Transverse colon (tissue), 4 donors: Measurements from ENCODE around the gene ANK3. TPM values are rescaled to one million over a fixed set of nuclear protein-coding genes. Genes with fewer than 3 reads are reported as not detected.

Source experiments
- DNase-seq: peaks from one replicate; pipeline ENCODE4 v3.0.0-alpha.2; 2019
- H3K27ac ChIP-seq, 4 donors: fragments of 200-600 bp; sonication (generic); 2 replicates each; pipeline ENCODE4 v1.5.1; 2016 to 2018; ENCODE audit warnings: inconsistent platforms in 4 of 4
- H3K27me3 ChIP-seq: fragments of 200-600 bp; sonication (generic); 2 replicates; pipeline ENCODE4 v1.5.1; 2017; ENCODE audit warnings: inconsistent platforms
- H3K36me3 ChIP-seq, 4 donors: fragments of 200-600 bp; sonication (generic); 2 replicates each; pipeline ENCODE4 v1.5.1; 2017 to 2019; ENCODE audit warnings: inconsistent platforms in 4 of 4
- H3K4me1 ChIP-seq, 4 donors: fragments of 200-600 bp; sonication (generic); 2 replicates each; pipeline ENCODE4 v1.5.1; 2017 to 2020; ENCODE audit warnings: inconsistent platforms in 4 of 4
- H3K4me3 ChIP-seq, 4 donors: fragments of 200-600 bp; sonication (generic); 1 replicate in 1 of 4; 2 replicates in 3 of 4; pipeline versions ENCODE4 v1.5.1 to v1.6.1; 2017 to 2019; ENCODE audit warnings: inconsistent platforms in 4 of 4
- H3K9me3 ChIP-seq, 2 donors: fragments of 200-600 bp; sonication (generic); 2 replicates each; pipeline ENCODE4 v1.5.1; 2017 to 2019; ENCODE audit warnings: inconsistent platforms in 2 of 2
- EP300 ChIP-seq: sonication (generic); formaldehyde crosslinking; IDR thresholded peaks from one replicate; pipeline ENCODE4 v1.6.1; 2017; ENCODE audit warnings: antibody characterized with exemption, low read depth
- POLR2A ChIP-seq: fragments of 450-650 bp; IDR thresholded peaks from one replicate; pipeline ENCODE4 v1.6.1; 2016; ENCODE audit warnings: antibody characterized with exemption, mild to moderate bottlenecking, moderate library complexity
- POLR2AphosphoS5 ChIP-seq, 3 donors: sonication (generic); formaldehyde crosslinking; IDR thresholded peaks; one replicate each; pipeline ENCODE4 v1.6.1; 2016; ENCODE audit warnings: antibody characterized with exemption in 3 of 3
- WGBS, 2 donors: methylation state at CpG; one replicate each; pipeline ENCODE4 v1.1.5; 2018; ENCODE audit warnings: low coverage in 1 of 2; 5-methylcytosine and 5-hydroxymethylcytosine counted together
- in situ Hi-C, 4 donors: fragments of 200-750 bp; cut with MboI; loops; one replicate each; pipeline versions ENCODE4 v1.15.0 to v1.15.1; 2017; ENCODE audit warnings: low sequenced_read_pairs in 3 of 4, low pct_ligation_motif_present in 1 of 4, low pct_unique_long_range_greater_than_20kb in 1 of 4
- intact Hi-C: fragments of 100-400 bp; cut with DNase I; formaldehyde crosslinking; loops from one replicate; pipeline ENCODE4 v1.15.1; 2023; ENCODE audit warnings: low total_unique reads
- total RNA-seq, 4 donors: library from RNA; depleted of rRNA; stranded (reverse); fragments of >200 nt; gene quantifications; one replicate each; pipeline ENCODE4 v1.1.0, GENCODE V29; 2016
- TF ChIP-seq, protein P1 (sequence below), 5 experiments: fragments of 200-600 bp in 3 of 5; fragments of 450-650 bp in 2 of 5; sonication (generic) in 3 of 5; IDR thresholded peaks; 1 replicate in 2 of 5; 2 replicates in 3 of 5; pipeline ENCODE4 v1.5.1; 2016 to 2017; ENCODE audit warnings: antibody characterized with exemption in 5 of 5, inconsistent platforms in 3 of 5, mild to moderate bottlenecking in 2 of 5, moderate library complexity in 1 of 5

Gene ANK3
- total RNA-seq, 4 donors from 2014 or later: 41.2 to 230 (median 172) TPM

DNA sequence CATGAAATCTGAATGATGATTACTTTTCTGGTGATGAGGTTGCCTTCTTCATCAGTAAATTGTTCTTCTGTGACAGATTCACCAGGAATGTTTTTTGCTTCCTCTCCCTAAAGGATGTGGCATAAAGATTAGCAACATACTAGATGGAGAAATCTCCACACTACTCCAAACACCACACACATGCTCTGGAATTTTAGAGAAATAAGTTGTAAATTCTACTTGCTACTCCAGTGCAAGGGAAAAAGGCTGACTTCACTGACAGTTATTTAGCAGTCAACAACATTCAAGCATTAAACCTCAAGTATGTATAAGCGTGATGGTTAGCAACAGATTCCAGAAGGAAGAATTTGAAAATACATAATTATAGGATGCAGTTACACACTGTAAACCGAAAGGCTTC is 345.4 kb downstream of the ANK3 start:
- Histone ChIP-seq H3K9me3 (no peaks in the 10 kb centered on the region), H3K36me3 (no peaks in the 10 kb centered on the region), H3K27ac (peak overlapping the region in 3 of 4 donors; percentile 64 to 70 (median 69)), H3K4me1 (peaks cover 0 to 58% (median 34%) of the 10 kb centered on the region in 4 donors), H3K27me3 (no peaks in the 10 kb centered on the region), H3K4me3 (no peak overlapping the region)
- no peak for DNase-seq
- in situ Hi-C loops (loop anchor here (10.0 to 25.0 kb wide), 4 partner anchors 189 to 807 kb away; no protein-coding TSS in a partner anchor), intact Hi-C loops (no loop called here)
- TF ChIP-seq EP300: no peak
- no peak for TF ChIP-seq POLR2AphosphoS5 (IDR thresholded peaks at IDR 0.05)
- TF ChIP-seq POLR2A: no peak
- TF ChIP-seq, protein P1, sequence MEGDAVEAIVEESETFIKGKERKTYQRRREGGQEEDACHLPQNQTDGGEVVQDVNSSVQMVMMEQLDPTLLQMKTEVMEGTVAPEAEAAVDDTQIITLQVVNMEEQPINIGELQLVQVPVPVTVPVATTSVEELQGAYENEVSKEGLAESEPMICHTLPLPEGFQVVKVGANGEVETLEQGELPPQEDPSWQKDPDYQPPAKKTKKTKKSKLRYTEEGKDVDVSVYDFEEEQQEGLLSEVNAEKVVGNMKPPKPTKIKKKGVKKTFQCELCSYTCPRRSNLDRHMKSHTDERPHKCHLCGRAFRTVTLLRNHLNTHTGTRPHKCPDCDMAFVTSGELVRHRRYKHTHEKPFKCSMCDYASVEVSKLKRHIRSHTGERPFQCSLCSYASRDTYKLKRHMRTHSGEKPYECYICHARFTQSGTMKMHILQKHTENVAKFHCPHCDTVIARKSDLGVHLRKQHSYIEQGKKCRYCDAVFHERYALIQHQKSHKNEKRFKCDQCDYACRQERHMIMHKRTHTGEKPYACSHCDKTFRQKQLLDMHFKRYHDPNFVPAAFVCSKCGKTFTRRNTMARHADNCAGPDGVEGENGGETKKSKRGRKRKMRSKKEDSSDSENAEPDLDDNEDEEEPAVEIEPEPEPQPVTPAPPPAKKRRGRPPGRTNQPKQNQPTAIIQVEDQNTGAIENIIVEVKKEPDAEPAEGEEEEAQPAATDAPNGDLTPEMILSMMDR (IDR thresholded peaks at IDR 0.05): no peak
- WGBS, 2 donors: 78 to 83% methylated on average over 2 of the region's 2 CpGs

DNA sequence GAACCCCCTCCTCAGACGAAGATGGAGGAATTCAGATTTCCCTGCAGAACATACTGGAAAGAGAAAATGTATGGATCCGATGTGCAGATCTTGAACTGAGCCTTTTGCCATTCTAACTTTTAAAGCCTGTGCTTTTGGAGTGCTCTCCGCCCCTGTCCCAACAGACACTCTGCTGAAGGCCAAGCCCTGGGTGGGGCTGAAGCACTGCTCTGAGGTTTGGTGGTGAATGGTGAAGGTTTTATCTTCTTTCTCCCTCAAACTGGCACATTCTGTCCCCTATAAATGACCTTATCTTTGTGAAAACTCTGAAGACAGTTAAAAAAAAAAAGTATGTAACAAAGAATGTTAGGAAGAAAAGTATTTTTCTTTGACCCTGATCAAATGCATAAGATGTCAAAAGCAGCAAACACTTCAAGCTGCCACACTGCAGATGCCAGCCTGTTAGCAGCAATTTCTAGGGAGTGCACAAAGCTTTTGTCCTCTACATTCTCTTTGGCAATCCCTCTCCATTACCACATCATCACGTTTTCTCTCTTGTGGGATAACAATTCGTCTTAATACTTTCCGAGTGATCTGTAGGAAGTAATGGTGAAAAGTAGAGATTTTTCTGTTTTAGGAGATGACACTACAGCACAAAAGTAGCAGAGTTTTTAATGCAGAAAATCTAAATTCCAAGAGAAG is 346.0 kb downstream of the ANK3 start:
- H3K27me3 ChIP-seq: no peaks in the 10 kb centered on the region
- TF ChIP-seq POLR2A (no peak), POLR2AphosphoS5 (IDR thresholded peaks at IDR 0.05) (no peak), EP300 (no peak)
- TF ChIP-seq, protein P1 (IDR thresholded peaks at IDR 0.05): no peak
- 54 to 60% methylated on average over 5 to 6 of the region's 6 CpGs for WGBS, 2 donors
- H3K36me3 ChIP-seq: no peaks in the 10 kb centered on the region
- in situ Hi-C loops (loop anchor here (10.0 to 25.0 kb wide), 4 partner anchors 189 to 806 kb away; no protein-coding TSS in a partner anchor), intact Hi-C loops (no loop called here)
- H3K9me3 ChIP-seq: no peaks in the 10 kb centered on the region
- H3K4me3 ChIP-seq: no peak overlapping the region
- peak overlapping the region in 3 of 4 donors; percentile 64 to 70 (median 69) for H3K27ac ChIP-seq
- peaks cover 0 to 58% (median 34%) of the 10 kb centered on the region in 4 donors for H3K4me1 ChIP-seq
- peak; percentile 48 for DNase-seq

DNA sequence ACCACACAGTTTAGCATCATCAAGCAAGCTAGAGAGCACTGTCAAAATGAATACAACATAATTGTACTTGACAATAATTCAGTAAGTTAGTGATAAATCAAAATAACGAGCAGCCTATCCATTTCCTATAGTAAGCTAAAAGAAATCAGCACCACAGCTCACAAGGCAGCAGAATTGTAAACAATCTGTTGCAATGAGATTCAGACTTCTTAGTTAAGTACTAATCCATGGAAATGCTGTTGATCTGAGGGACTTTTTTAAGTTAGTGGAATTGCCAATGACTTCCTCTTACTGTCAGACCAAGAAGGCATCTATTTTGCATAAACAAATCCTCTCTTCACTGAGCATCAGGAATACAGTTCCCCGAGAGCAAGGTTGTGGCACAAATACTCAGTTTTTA is 346.8 kb downstream of the ANK3 start:
- H3K27ac ChIP-seq: peak overlapping the region; percentile 57 to 70 (median 66)
- H3K4me3 ChIP-seq: no peak overlapping the region
- WGBS, 2 donors: 47 to 52% methylated on average over 2 of the region's 2 CpGs
- H3K9me3 ChIP-seq: no peaks in the 10 kb centered on the region
- in situ Hi-C loops (loop anchor here (10.0 to 25.0 kb wide), 4 partner anchors 188 to 806 kb away; no protein-coding TSS in a partner anchor), intact Hi-C loops (no loop called here)
- TF ChIP-seq EP300: no peak
- no peak for DNase-seq
- no peaks in the 10 kb centered on the region for H3K27me3 ChIP-seq
- no peaks in the 10 kb centered on the region for H3K36me3 ChIP-seq
- peaks cover 0 to 58% (median 34%) of the 10 kb centered on the region in 4 donors for H3K4me1 ChIP-seq

DNA sequence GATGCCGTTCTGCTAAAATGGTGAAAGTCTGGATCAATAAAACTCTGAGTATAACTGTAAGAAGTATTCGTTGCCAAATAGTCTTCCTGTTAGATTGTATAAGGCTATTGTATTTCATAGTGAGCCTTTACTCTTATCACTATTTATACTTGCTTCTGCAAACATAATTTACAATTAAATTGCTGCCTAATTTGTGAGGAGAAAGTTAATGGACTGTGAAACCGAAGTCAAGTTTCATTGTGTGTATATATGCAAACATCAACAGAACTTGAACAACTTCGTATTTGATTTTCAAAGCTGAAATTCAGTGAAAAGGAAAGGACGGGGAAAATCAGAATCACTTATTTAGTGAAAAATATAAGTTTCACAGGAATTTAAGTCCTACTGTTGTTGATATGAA is 347.4 kb downstream of the ANK3 start:
- DNase-seq: no peak
- intact Hi-C loops: no loop called here
- TF ChIP-seq, protein P1 (IDR thresholded peaks at IDR 0.05): no peak
- peak in 1 of 3 donors; percentile 39 for TF ChIP-seq POLR2AphosphoS5 (IDR thresholded peaks at IDR 0.05)
- no peak for TF ChIP-seq POLR2A
- Histone ChIP-seq H3K36me3 (no peaks in the 10 kb centered on the region), H3K4me1 (peaks cover 0 to 58% (median 34%) of the 10 kb centered on the region in 4 donors), H3K27me3 (no peaks in the 10 kb centered on the region), H3K9me3 (no peaks in the 10 kb centered on the region), H3K4me3 (no peak overlapping the region), H3K27ac (peak overlapping the region; percentile 57 to 70 (median 66))
- WGBS, 2 donors: 32 to 45% methylated on average over 5 of the region's 5 CpGs
- in situ Hi-C loops: loop anchor here (10.0 to 25.0 kb wide), 4 partner anchors 187 to 805 kb away; no protein-coding TSS in a partner anchor
